IPS DF 6.9 (cell line): ENCODE results near the gene OAS1.

ENCODE experiments used
- DNase-seq: peaks from one replicate; pipeline ENCODE4 v3.0.0-alpha.2; 2013; ENCODE audit warnings: low read depth, low spot score
- H3K27ac ChIP-seq: one replicate; pipeline ENCODE4 v1.5.1; 2013; ENCODE audit warnings: low read length, control low read depth
- H3K27me3 ChIP-seq: 2 replicates; pipeline ENCODE4 v1.6.1; 2013; ENCODE audit warnings: mild to moderate bottlenecking, low read length; ENCODE audit not compliant: control insufficient read depth, insufficient read depth
- H3K36me3 ChIP-seq: 2 replicates; pipeline ENCODE4 v1.6.1; 2013; ENCODE audit warnings: low read length; ENCODE audit not compliant: control insufficient read depth, insufficient read depth
- H3K4me1 ChIP-seq: 2 replicates; pipeline ENCODE4 v1.6.1; 2013; ENCODE audit warnings: low read length; ENCODE audit not compliant: control insufficient read depth, insufficient read depth
- H3K4me3 ChIP-seq: 2 replicates; pipeline ENCODE4 v1.5.1; 2013; ENCODE audit warnings: mild to moderate bottlenecking, low read length
- H3K9me3 ChIP-seq: 2 replicates; pipeline ENCODE4 v1.6.1; 2013; ENCODE audit warnings: low read length, inconsistent platforms; ENCODE audit not compliant: control insufficient read depth, insufficient read depth
- WGBS: extraction: QIAGEN DNeasy Blood & Tissue Kit; methylation state at CpG from one replicate; pipeline ENCODE4 v1.1.7; 2013; ENCODE audit warnings: mixed read lengths, missing lambda C conversion rate; ENCODE audit not compliant: insufficient read length, insufficient coverage; 5-methylcytosine and 5-hydroxymethylcytosine counted together

OAS1 gene

DNA sequence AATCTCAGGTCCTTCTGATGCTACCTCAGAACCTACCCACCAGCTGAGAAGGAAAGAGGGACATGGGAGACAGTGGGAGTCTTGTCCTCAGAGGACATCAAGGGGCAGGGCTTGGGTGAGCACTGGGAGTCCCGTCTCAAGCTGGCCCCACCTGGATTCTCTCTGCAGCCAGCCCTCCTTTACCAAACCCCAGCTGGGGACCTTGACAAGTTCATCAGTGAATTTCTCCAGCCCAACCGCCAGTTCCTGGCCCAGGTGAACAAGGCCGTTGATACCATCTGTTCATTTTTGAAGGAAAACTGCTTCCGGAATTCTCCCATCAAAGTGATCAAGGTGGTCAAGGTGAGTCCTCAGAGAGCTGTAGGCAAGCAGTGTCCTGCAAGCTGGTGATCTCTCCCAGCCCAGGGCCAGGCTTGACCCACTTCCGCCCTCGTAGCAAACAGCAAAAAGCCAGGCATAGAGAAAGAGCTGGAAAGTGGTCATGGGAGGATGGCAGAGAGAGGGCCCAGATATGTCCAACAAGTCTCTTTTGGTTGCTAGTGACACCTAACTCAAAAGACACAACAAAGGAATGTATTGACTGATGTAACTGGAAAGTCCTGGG is 57.4 kb downstream of the OAS1 start:
- no peak for DNase-seq
- WGBS: no CpG with 5 or more reads among the region's 6 CpGs
- H3K9me3 ChIP-seq: no peaks in the 10 kb centered on the region
- H3K27ac ChIP-seq: no peak overlapping the region
- no peaks in the 10 kb centered on the region for H3K27me3 ChIP-seq
- no peaks in the 10 kb centered on the region for H3K4me1 ChIP-seq
- H3K36me3 ChIP-seq: no peaks in the 10 kb centered on the region
- H3K4me3 ChIP-seq: no peak overlapping the region

DNA sequence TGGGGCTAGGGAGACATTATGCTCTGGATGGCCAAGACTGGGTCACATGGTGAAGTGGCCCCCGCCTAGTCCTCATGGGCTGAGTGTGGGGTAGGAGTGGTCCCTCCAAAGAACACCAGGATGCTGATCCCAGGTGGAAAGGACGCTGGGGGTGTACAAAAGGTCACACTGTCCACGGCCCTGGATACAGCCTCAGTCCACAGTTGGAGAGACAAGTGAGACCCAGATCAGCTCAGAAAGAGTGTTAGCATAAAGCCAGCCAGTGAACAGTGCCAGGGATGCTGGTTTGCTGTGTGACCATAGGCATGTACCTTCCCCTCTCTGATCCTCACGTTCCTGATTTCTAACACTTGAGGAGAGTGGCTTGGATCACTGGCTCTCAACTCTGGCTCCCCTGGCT is 58.2 kb downstream of the OAS1 start:
- Histone ChIP-seq H3K4me3 (no peak overlapping the region), H3K27ac (no peak overlapping the region), H3K4me1 (no peaks in the 10 kb centered on the region), H3K36me3 (no peaks in the 10 kb centered on the region), H3K9me3 (no peaks in the 10 kb centered on the region), H3K27me3 (no peaks in the 10 kb centered on the region)
- WGBS: no CpG with 5 or more reads among the region's 4 CpGs
- DNase-seq: no peak

DNA sequence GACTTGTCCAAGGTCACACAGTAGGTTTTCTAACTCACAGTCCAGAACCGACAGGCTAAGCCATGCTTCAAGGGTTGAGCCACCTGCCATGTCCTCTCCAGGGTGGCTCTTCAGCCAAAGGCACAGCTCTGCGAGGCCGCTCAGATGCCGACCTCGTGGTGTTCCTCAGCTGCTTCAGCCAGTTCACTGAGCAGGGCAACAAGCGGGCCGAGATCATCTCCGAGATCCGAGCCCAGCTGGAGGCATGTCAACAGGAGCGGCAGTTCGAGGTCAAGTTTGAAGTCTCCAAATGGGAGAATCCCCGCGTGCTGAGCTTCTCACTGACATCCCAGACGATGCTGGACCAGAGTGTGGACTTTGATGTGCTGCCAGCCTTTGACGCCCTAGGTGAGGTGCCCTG is 58.9 kb downstream of the OAS1 start:
- WGBS: no CpG with 5 or more reads among the region's 15 CpGs
- H3K4me1 ChIP-seq: no peaks in the 10 kb centered on the region
- H3K9me3 ChIP-seq: no peaks in the 10 kb centered on the region
- no peak overlapping the region for H3K27ac ChIP-seq
- no peaks in the 10 kb centered on the region for H3K27me3 ChIP-seq
- DNase-seq: no peak
- no peak overlapping the region for H3K4me3 ChIP-seq
- no peaks in the 10 kb centered on the region for H3K36me3 ChIP-seq

DNA sequence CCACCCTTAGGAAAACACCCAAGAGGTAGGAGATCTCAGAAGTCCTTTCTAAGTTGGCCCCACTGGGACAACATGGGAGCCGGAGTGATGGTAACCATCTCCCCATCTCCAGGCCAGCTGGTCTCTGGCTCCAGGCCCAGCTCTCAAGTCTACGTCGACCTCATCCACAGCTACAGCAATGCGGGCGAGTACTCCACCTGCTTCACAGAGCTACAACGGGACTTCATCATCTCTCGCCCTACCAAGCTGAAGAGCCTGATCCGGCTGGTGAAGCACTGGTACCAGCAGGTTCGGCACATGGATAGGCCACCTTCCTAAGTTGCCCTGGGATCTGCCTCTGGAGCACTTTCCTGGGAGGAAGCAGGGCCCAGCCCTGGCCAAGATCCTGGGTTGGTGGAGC is 60.5 kb downstream of the OAS1 start:
- H3K9me3 ChIP-seq: no peaks in the 10 kb centered on the region
- no peak for DNase-seq
- no peaks in the 10 kb centered on the region for H3K27me3 ChIP-seq
- WGBS: no CpG with 5 or more reads among the region's 9 CpGs
- no peaks in the 10 kb centered on the region for H3K4me1 ChIP-seq
- H3K4me3 ChIP-seq: no peak overlapping the region
- no peak overlapping the region for H3K27ac ChIP-seq
- H3K36me3 ChIP-seq: no peaks in the 10 kb centered on the region

DNA sequence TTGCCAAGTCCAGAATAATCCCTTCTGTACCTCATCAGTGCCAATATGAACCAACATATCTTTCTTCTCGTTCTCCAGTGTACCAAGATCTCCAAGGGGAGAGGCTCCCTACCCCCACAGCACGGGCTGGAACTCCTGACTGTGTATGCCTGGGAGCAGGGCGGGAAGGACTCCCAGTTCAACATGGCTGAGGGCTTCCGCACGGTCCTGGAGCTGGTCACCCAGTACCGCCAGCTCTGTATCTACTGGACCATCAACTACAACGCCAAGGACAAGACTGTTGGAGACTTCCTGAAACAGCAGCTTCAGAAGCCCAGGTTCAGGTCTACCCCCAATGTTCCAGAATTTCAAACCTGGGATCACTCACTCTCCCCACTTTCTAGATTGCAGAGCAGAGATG is 61.1 kb downstream of the OAS1 start:
- H3K27ac ChIP-seq: no peak overlapping the region
- H3K4me3 ChIP-seq: no peak overlapping the region
- no peaks in the 10 kb centered on the region for H3K9me3 ChIP-seq
- no peaks in the 10 kb centered on the region for H3K36me3 ChIP-seq
- WGBS: no CpG with 5 or more reads among the region's 7 CpGs
- DNase-seq: no peak
- H3K4me1 ChIP-seq: no peaks in the 10 kb centered on the region
- no peaks in the 10 kb centered on the region for H3K27me3 ChIP-seq
